Left renal pelvis (tissue), 4 donors: ENCODE data around the gene ITPKC. TPM values are rescaled to one million over a fixed set of nuclear protein-coding genes. Genes with fewer than 3 reads are reported as not detected.

Source experiments
- DNase-seq, 4 donors: peaks; one replicate each; pipeline ENCODE4 v3.0.0-alpha.2; 2013; ENCODE audit warnings: low read depth in 4 of 4, low spot score in 3 of 4
- polyA plus RNA-seq, 4 donors: library from polyadenylated mRNA; unstranded; fragments of 120-200 nt; gene quantifications; one replicate each; pipeline ENCODE4 v1.2.1, GENCODE V29; 2013; ENCODE audit not compliant: insufficient read length in 4 of 4

Gene ITPKC
- polyA plus RNA-seq, 4 donors, result 9.3 to 16.3 (median 12.9) TPM

DNA sequence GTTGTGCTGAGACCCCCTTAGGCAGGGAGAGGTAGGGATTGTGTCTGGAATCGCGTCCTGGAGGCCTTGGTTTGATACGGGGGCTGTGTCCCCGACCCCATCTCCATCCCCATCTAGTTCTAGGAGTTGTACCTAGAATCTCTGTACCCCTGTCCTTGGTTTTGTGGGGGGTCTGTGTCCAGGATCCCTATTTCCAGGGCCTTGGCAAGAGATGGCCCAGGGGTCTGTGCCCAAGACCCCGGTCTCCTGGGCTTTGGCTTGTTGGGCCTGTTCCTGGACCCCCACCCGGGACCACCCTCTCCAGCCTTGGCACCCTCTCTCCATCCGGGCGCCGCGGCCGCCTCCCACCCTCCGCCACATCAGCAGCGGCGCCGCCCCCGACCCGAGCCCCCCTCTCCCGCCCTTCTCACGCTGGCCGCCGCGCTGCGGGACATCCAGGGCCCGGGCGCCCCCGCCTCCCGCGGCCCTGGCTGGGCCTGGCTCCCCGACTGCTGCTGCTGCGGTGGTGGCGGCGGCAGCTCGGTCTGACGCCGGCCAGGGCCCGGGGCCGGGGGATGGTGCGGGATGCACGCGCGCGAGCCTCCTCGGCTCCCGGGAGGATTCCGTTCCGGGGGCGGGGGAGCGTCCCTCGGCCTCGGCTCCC lies 26.7 kb upstream of the ITPKC start, which contains the start of gene NUMBL:
NUMBL (minus strand) TSS at position 602 of the 643 bp plus-strand sequence; CDS start at position 434, 168 bp downstream.
- no peak for DNase-seq

DNA sequence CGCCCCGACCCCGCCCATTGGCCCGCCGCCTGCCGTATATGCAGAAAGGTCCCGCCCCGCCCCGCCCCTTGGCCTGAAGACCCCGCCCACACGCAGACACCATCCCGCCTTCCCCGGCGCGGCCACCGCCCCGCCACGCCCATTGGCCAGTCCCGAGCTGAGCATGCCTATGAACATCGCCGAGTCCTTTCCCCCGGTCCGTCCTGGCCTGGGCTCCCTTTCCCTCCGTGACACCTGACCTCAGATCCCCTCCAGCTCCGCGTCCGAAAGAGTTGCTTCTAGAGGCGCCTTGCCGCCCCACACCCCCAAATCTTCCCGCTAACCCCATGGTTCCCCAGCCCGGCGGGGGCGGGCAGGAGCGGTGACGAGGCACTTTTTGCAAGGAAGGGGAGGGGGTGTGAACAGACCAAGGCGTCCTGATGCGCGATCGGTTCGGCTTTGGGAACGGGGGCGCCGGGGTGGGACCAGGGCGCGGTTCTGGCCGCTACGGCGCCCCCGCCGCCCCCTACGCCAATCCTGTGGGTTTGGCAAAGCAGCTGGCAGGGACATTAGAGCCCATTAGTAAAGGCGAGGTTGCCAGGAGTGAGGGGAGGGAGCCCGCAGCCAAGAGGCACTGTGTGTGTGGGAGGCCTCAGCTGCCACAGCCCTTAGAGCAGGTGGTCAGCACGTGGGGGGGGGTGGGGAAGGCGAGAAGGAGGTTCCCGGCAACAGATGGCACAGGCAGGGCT lies 26.1 kb upstream of the ITPKC start:
- peak; percentile 72 to 77 (median 74) for DNase-seq

DNA sequence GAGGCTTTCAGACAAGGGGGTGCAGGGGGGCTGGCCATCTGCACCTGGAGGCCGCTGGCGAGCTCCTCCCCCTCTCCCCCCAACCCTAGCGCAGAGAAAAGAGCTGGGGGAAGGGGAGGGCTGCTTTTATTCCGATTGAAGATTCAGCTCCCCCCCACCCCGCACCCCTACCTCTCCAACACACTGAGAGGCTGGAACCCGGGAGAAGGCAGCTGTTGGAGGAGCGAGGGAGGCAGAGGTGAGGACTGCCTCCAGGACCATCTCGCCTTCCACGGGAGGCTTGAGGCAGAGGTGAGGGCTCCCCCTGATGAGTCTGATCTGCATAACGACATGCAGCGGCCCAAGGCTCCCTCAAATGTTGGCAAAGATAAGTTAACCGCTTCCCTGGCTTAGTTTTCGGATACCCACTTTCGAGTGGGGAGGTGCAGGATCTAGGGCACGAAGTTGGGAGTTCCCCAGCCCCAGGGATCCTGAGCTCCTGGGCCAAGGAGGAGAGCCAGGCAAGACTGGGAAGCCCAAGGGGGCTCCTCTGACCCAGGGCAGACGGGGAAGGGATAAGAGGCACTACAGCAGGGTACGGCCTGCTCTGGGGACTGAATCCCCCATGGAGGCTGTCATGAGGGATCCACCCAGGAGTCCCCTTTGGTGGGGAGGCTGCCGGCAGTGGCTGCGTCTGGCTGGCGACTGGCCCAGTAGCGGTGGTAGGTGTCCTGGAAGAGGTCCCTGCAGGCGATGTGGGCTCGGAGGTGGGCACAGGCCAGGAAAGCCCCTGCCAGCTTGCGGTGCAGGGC lies 25.3 kb upstream of the ITPKC start:
- DNase-seq, result no peak

GRCh38 chr19:40692212-40692551 lies 24.7 kb upstream of the ITPKC start:
- DNase-seq, result no peak

DNA sequence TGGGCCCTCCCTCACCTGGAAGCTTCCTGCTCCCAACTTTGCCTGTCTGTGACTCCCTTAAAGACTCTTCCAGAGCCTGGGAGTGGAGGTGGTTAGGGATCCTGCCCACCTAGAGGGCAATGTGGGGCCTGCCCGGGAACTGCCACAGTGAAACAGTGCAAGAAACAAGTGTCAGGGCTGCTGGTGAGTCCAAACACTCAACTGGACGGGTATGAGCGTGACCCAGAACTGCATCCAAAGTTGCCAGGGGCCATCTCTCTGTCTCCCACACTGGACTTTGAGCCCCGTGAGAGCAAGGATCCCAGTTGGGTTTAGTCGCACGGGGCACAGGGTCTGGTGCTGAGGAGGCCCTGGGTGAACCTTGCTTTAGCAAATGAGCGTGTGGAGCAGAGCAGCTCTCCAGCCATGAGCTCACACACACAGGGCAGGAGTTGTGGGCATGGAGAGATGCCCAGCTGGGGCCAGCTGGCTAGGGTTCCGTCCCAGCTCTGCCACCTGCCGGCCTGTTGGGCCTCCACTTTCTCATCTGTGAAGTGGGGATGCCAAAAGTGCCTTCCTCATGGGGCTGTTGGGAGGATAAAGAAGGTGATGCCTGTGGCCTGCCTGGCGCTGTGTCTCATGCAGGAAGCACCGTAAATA lies 23.6 kb upstream of the ITPKC start:
- DNase-seq, result no peak

DNA sequence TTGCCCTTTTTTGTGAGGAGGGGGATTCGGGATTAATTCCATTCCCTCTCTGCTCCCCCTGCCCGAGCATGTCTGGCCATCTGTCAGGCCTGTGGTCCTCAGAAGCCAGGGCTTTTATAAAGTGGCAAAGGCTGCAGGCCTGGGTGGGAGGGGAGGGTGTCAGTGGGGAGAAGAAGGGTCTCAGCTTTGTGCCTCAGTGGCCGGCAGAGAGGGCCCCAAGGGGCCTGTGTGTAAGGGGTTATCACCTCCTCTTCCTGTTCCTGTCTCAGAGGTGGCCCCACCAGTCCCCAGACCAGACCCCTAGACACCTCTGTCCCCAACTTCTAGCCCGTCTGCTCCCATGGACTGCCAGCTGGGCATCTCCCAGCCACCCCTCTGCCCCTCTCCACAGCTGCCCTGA lies 23.0 kb upstream of the ITPKC start:
- no peak for DNase-seq

GRCh38 chr19:40695881-40696280 lies 21.0 kb upstream of the ITPKC start:
- no peak for DNase-seq

DNA sequence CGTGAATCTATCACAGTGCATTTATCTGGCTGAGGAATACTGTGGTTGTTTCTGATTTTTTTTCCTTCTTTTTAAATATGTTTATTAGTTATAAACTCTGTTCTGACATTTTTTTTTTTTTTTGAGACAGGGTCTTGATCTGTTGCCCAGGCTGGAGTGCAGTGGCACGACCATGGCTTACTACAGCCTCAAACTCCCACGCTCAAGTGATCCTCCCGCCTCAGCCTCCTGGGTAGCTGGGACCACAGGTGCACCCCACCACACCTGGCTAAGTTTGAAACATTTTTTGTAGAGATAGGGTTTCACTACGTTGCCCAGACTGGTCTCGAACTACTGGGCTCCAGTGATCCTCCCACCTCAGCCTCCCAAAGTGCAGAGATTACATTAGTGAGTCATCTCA lies 19.9 kb upstream of the ITPKC start:
- no peak for DNase-seq

DNA sequence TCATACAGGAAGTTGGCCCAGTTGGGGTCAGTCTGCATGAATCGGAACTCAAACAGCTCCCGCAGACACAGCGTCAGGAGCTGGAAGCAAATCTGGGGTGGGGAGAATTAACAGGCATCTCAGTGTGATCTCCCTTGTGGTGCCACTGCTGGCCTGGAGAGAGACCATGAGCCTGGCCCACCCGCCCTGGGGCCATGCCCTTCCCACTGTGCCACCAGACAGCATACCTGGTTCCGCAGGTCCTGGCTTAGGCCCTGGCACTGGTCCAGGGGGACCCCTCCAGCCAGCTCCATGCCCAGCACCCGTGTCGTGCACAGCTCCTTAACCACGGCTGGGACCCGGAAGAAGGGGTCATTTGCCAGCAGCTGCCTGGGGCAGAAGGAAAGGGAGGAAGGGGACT lies 16.8 kb upstream of the ITPKC start:
- no peak for DNase-seq

DNA sequence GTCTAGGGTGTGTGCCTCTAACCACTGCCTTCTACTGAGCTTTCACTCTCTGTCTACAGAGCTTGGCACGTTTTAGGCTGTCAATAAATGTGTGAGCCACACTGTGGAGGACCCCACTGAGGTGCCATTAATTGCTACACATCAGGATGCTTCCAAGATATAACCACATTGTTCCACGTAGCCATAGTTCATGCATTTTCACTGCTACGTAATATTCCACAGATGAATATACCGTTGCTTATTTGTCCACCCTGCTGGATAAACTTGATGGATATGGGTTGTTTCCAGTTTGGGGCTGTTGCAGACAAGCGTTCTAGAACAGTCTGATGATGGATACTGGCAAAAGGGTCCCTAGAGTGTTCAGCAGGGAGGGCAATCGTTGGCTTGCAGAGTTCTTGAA lies 15.2 kb upstream of the ITPKC start:
- DNase-seq, result no peak

DNA sequence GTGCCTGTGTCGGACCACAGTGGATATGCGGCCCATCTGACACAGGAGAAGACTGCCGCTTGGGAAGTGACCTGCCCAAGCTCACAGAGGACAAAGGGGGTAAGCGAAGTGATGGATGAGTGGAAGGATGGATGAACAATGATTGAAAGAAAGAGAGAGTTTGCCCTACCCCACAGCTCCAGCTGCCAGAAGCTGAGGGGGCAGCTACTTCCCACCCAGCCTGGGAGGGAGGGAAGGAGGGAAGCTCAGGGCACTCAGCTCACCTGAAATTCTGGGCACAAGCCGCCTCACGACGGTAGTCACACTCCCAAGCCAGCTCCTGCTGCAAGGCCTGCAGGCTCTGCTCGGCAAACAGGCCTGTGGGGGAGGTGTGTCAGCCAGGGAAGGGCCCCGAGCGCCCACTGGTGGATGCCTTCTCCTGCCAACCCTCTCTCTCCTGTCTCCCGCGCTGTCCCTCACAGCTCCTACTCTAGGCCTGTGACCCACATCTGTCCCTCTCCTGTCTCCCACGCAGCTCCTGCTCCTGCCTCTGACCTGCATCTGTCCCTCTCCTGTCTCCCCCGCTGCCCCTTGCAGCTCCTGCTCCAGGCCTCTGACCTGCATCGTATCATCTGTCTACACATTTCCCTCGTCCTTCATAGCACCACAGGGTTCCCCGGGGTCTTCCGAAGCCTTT lies 14.4 kb upstream of the ITPKC start:
- DNase-seq, result no peak

DNA sequence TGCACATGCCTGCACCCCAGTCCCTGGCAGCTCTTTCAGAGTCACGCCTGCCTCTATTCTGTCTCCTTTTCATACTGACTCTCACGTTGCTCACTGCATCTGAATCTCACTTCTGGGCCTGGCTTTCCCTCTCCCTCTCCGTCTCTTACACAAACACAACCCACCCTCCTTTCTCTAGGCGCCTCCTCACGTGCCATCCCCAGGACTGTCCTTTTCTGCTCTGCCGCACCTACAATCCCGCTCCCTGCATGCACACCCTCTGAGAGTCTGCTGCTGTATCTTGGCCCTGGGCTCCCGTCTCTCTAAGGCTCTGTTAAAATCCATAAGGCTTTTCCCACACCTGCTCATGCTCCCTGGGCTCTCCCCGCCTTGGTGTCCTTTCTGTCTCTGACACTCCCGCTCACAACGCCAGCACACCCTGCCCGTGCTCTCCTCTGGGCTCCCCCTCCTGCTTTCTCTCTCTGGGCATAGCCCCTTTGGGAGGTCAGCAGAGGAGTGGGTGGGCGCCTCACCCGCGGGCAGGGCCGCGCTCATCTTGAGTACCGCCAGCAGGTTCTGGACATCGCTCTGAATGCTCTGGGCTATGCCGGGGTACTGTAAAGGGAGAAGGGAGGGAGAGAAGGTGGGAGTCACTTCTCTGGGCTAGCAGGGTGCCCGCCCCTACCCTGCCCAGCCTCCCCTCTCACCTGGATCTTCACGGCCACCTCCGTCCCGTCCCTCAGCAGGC lies 13.7 kb upstream of the ITPKC start:
- no peak for DNase-seq

DNA sequence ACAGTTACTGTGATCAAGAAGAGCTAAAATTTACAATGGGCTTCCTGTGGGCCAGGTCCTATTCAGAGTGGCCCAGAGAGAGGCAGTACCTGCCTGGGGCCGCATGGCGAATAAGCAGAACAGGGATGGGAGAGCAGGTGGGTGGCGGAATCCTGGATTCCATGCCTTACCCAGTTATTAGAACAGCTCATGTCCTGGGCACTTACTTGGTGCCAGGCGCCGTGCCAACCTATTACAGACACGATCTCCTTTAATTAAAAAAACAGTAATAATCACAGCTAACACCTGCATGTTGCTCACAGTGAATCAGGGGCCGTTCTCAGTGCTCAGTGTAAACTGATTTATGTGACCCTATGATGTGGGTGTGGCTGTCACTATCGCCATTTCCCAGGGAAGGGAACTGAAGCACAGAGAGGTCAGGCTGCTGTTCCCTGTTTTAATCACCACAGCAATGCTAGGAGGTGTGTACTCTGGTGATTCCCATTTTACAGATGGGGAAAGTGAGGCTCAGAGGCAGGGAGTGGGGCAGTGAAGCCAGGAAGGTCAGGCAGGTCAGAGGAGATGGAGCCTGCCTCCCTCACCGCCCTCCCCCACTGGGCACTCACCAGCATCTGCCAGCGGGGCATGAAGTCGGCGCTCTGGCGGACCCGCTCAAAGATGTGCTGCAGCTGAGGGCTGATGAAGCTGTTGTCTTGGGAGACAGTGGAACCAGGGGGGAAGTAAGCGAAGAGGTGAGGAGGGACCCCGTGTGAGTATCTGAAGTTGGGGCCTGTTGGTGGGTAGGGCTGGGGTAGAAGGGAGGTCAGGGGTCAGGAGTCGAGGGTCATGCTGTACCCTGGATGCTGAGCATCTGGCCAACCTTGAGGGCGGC lies 12.2 kb upstream of the ITPKC start:
- DNase-seq, result no peak

DNA sequence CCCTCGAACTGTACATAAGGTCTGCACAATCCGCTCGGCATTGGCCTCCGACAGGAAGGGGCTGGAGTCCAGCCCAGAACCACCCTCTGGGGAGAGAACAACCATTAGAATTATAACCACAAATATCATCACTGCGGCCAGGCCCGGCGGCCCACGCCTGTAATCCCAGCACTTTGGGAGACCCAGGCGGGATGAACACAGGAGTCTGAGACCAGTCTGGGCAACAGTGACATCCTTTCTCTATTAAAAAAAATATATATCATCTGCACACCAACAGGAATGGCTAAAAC lies 11.6 kb upstream of the ITPKC start:
- no peak for DNase-seq

DNA sequence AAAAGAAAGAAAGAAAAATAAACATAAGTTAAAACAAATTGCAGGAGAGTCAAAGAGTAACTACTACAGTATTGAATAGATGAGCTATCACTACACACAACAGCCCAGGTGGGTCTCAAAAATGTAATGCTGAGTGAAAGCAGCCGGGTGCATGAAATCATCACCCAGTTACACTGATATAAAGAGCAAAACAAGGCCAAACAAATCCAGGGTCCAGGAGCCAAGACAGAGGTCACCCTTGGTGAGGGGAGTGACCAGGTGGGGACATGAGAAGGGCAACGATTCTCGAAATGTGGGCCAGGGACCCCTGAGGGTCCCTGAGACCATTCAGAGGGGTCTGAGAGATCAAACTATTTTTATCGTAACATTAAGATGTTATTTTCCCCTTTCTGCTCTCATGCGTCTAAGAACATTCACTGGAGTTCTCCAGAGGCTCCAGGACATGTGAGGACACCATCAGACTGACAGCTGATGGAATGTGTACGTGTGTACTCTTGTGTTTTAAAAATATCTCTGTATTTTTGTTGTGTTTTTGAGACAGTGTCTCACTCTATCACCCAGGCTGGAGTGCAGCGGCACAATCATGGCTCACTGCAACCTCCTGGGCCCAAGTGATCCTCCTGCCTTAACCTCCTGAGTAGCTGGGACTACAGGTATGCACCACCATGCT lies 10.8 kb upstream of the ITPKC start:
- no peak for DNase-seq

DNA sequence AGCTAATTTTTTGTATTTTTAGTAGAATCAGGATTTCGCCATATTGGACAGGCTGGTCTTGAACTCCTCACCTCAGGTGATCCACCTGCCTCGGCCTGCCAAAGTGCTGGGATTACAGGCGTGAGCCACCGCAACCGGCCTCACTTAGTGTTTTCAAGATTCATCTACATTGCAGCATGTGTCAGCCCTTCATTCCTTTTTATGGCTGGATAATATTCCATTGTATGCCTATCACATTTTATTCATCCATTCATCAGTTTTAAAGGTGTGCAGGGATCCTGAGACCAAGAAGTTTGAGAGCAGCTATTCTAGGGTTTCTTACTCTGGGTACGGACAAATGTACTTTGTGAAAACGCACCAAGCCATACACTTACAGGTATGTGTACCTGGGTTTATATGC lies 9.3 kb upstream of the ITPKC start:
- DNase-seq, result no peak

- DNase-seq, result no peak
Observed at GRCh38 chr19:40709817-40710216, 7.1 kb upstream of the ITPKC start.

- DNase-seq, result no peak
Observed at GRCh38 chr19:40713939-40714338, 3.0 kb upstream of the ITPKC start.
